ENCODE measurements around the gene SERPINB7.
"Not testable (repeated sequence)": the region's sequence is repeated elsewhere in the genome, so short reads cannot be mapped to it uniquely, and the experiment has no call there.

SERPINB7 gene

GRCh38 chr18:63749489-63749888 is 25.7 kb upstream of the SERPINB7 start:
- no peak for TF ChIP-seq CTCF (IDR thresholded peaks at IDR 0.05)
- no peak for DNase-seq (ENCODE audit: low spot score)
- Histone ChIP-seq H3K4me3 (no peak overlapping the region), H3K27ac (no peak overlapping the region)

GRCh38 chr18:63752636-63753035 is 22.6 kb upstream of the SERPINB7 start:
- Histone ChIP-seq H3K27ac (no peak overlapping the region), H3K4me3 (no peak overlapping the region)
- no peak for DNase-seq (ENCODE audit: low spot score)
- TF ChIP-seq CTCF (IDR thresholded peaks at IDR 0.05): no peak

GRCh38 chr18:63753676-63754075 is 21.5 kb upstream of the SERPINB7 start:
- no peak for TF ChIP-seq CTCF (IDR thresholded peaks at IDR 0.05)

GRCh38 chr18:63757541-63757940 is 17.7 kb upstream of the SERPINB7 start:
- DNase-seq (ENCODE audit: low spot score): no peak
- no peak for TF ChIP-seq CTCF (IDR thresholded peaks at IDR 0.05)
- Histone ChIP-seq H3K27ac (no peak overlapping the region), H3K4me3 (no peak overlapping the region)

More at GRCh38 chr18:63753676-63754075, 21.5 kb upstream of the SERPINB7 start:
- no peak overlapping the region for H3K27ac ChIP-seq
- no peak for DNase-seq (ENCODE audit: low spot score)
- no peak overlapping the region for H3K4me3 ChIP-seq

GRCh38 chr18:63758615-63759240 is 16.5 kb upstream of the SERPINB7 start:
- Histone ChIP-seq H3K4me3 (no peak overlapping the region), H3K27ac (no peak overlapping the region)
- TF ChIP-seq CTCF (IDR thresholded peaks at IDR 0.05): no peak
- no peak for DNase-seq (ENCODE audit: low spot score)

GRCh38 chr18:63759786-63760185 is 15.4 kb upstream of the SERPINB7 start:
- DNase-seq (ENCODE audit: low spot score); H3K27ac ChIP-seq; H3K4me3 ChIP-seq: not testable (repeated sequence)

GRCh38 chr18:63762518-63762917 is 12.7 kb upstream of the SERPINB7 start:
- no peak for DNase-seq (ENCODE audit: low spot score)
- no peak for TF ChIP-seq CTCF (IDR thresholded peaks at IDR 0.05)
- H3K27ac ChIP-seq: no peak overlapping the region
- H3K4me3 ChIP-seq: no peak overlapping the region
